Astrocyte of the spinal cord (primary cell): ENCODE measurements around the gene CCZ1B.
"Not testable (repeated sequence)": the region's sequence is repeated elsewhere in the genome, so short reads cannot be mapped to it uniquely, and the experiment has no call there.

Experiments used
- DNase-seq: peaks from one replicate; pipeline ENCODE4 v3.0.0; 2011; ENCODE audit warnings: low read depth, low spot score
- H3K4me3 ChIP-seq: 2 replicates; pipeline ENCODE4 v1.5.1; 2011; ENCODE audit warnings: low read depth, mild to moderate bottlenecking, low read length, moderate library complexity
- in situ Hi-C: cut with HindIII; loops from 2 replicates; pipeline ENCODE4 v1.10.0; 2017; ENCODE audit warnings: low sequenced_read_pairs
- TF ChIP-seq, protein P1 (sequence below): IDR thresholded peaks from 2 replicates; pipeline ENCODE4 v1.5.1; 2012; ENCODE audit warnings: low read depth, mild to moderate bottlenecking, low read length, inconsistent platforms

Gene CCZ1B

DNA sequence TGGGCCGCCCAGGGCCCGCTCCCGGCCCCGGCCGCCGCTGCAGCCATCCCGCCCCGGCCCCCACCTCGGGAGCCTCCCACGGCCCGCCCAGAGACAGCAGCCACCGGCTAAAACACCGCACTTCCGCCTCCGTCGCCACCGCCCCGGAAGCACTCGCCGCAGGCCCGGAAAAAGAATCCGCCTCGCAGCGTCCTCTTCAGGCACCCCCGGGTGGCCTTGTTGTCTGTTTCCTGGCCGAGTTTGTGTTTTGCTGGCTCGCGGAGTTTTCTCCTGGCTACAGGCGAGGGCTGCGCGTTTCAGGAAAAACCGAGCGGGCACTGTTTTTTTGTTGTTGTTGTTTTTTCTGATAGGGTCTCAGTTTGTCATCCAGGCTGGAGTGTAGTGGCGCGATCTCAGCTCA is at the start of gene CCZ1B:
Gene CCZ1B, minus strand, starts transcription at position 125 of the 400 bp plus-strand sequence. Its CDS starts 78 bp downstream, at position 47.
- TF ChIP-seq, protein P1, sequence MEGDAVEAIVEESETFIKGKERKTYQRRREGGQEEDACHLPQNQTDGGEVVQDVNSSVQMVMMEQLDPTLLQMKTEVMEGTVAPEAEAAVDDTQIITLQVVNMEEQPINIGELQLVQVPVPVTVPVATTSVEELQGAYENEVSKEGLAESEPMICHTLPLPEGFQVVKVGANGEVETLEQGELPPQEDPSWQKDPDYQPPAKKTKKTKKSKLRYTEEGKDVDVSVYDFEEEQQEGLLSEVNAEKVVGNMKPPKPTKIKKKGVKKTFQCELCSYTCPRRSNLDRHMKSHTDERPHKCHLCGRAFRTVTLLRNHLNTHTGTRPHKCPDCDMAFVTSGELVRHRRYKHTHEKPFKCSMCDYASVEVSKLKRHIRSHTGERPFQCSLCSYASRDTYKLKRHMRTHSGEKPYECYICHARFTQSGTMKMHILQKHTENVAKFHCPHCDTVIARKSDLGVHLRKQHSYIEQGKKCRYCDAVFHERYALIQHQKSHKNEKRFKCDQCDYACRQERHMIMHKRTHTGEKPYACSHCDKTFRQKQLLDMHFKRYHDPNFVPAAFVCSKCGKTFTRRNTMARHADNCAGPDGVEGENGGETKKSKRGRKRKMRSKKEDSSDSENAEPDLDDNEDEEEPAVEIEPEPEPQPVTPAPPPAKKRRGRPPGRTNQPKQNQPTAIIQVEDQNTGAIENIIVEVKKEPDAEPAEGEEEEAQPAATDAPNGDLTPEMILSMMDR, result peak; percentile 17
- in situ Hi-C loops, result not testable (repeated sequence)
- peak within 1 kb of the TSS; percentile 53 for H3K4me3 ChIP-seq
- DNase-seq, result peak; percentile 69

- H3K4me3 ChIP-seq, DNase-seq, in situ Hi-C loops: not testable (repeated sequence)
Measured at GRCh38 chr7:6875022-6875421, 48.9 kb upstream of the CCZ1B start.

- H3K4me3 ChIP-seq, in situ Hi-C loops: not testable (repeated sequence)
Measured at GRCh38 chr7:6872246-6872945, 46.3 kb upstream of the CCZ1B start.

DNA sequence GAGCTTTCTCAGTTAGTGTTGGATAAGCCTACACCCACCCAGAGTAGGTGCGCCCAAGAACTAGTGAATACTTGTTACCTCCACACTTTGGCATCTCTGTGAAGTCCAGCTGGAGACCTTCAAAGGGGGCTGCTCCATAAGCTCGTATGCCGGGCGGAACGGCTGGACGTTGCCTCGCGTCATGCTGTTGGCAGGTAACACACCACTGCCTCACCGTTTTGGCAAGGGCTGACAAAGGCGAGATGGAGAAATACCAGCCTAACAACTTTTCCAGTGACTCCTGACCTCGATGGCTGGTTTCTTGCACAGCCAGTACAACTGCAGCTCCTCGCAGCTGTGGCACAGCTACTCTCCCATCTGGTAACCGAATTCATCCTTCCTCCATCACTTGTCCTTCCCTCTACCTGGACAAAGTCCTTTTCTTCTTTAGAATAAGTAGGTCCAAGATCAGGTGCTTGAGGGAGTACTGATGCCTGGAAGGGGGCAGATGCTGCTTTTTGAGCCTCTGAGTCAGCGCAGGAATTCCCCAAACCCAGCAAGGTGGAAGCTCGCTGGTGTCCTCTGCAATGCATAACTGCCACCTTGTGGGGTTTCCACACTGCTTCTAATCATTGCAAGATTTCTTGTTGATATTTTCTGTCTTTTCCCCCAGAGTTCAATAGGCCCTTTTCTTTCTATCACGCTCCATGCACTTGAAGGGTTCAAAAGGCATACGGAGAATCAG is 45.5 kb upstream of the CCZ1B start:
- DNase-seq, in situ Hi-C loops, H3K4me3 ChIP-seq: not testable (repeated sequence)

More at GRCh38 chr7:6872246-6872945, 46.3 kb upstream of the CCZ1B start:
- not testable (repeated sequence) for DNase-seq

DNA sequence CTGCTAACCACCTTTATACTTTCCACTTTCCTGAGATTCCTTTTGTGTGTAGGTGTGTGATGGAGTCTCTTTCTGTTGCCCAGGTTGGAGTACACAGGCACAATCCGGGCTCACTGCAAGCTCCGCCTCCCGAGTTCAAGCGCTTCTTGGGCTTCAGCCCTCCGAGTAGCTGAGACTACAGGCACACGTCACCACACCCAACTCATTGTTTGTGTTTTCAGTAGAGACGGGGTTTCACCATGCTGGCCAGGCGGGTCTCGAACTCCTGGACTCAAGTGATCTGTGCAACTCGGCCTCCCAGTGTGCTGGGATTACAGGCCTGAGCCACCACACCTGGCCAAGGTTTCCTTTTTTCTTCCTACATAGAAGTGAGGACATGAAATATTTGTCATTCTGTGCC is 38.7 kb upstream of the CCZ1B start:
- H3K4me3 ChIP-seq, DNase-seq, in situ Hi-C loops: not testable (repeated sequence)

GRCh38 chr7:6864188-6864587 is 38.1 kb upstream of the CCZ1B start:
- H3K4me3 ChIP-seq, in situ Hi-C loops, DNase-seq: not testable (repeated sequence)

DNA sequence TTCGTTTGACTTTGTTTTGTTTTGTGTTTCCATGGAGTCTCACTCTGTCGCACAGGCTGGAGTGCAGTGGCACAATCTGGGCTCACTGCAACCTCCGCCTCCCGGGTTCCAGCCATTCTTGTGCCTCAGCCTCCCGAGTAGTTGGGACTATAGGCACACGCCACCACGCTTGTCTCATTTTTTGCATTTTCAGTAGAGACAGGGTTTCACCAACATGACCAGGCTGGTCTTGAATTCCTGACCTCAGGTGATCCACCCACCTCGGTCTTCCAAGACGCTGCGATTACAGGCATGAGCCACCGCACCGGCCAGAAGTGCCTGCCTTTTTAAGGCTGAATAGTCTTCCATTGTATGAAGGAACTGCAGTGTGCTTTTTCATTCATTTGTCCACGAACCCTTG is 36.8 kb upstream of the CCZ1B start:
- DNase-seq, in situ Hi-C loops, H3K4me3 ChIP-seq: not testable (repeated sequence)

- peak; percentile 15 for DNase-seq
- TF ChIP-seq, protein P1, result peak; percentile 57
- in situ Hi-C loops, H3K4me3 ChIP-seq: not testable (repeated sequence)
Measured at GRCh38 chr7:6857721-6858314, 31.7 kb upstream of the CCZ1B start.

GRCh38 chr7:6855563-6856131 is 29.6 kb upstream of the CCZ1B start:
- DNase-seq, in situ Hi-C loops, H3K4me3 ChIP-seq: not testable (repeated sequence)

- in situ Hi-C loops, DNase-seq: not testable (repeated sequence)
- peak overlapping the region; percentile 36 for H3K4me3 ChIP-seq
Measured at GRCh38 chr7:6854747-6855562, 28.9 kb upstream of the CCZ1B start.

GRCh38 chr7:6853681-6854080 is 27.6 kb upstream of the CCZ1B start:
- DNase-seq, H3K4me3 ChIP-seq, in situ Hi-C loops: not testable (repeated sequence)

DNA sequence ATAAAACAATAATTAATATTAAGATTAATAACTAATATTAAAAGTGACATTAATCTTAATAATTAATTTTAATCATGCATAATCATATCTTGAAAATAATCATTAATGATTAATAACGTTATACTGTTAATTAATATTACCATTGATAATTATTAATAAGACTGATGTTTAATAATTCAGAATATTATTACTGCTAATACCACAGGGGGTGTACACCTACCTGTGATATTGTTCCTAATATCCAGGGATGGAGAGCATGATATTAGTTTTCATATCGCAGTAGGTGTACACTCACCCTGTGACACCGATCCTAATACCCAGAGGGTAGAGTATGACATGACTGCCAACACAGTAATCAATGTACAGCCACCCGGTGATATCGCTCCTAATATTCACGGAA is 23.1 kb upstream of the CCZ1B start:
- in situ Hi-C loops, H3K4me3 ChIP-seq, DNase-seq: not testable (repeated sequence)

DNA sequence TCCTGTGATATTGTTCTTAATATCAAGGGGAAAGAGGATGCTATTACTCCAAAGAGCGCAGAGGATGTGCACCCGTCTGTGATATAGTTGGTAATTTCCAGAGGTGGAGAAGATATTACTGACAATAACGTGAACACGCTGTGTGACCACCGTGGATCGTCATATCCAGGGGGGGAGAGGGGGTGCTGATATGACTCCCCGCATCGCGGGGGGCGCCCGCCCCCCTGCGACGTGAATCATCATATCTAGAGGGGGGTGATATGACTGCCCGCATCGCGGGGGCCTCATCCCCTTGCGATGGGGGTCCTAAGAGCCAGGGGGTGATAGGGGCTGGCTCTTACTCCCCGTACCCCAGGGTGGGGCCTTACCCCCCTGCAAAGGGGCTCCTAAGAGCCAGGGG is 21.7 kb upstream of the CCZ1B start:
- DNase-seq, H3K4me3 ChIP-seq, in situ Hi-C loops: not testable (repeated sequence)

GRCh38 chr7:6845971-6846449 is 19.9 kb upstream of the CCZ1B start:
- in situ Hi-C loops, DNase-seq, H3K4me3 ChIP-seq: not testable (repeated sequence)
